Fibroblast of villous mesenchyme (primary cell): ENCODE measurements around the gene SRGN. TPM values are rescaled to one million over a fixed set of nuclear protein-coding genes. Genes with fewer than 3 reads are reported as not detected.

Experiments used
- DNase-seq: peaks from one replicate; pipeline ENCODE4 v3.0.0-alpha.2; 2010; ENCODE audit warnings: low read depth
- H3K4me3 ChIP-seq: 2 replicates; pipeline ENCODE4 v1.5.1; 2011; ENCODE audit warnings: low read depth, mild to moderate bottlenecking, low read length
- CTCF ChIP-seq: IDR thresholded peaks from 2 replicates; pipeline ENCODE4 v1.5.1; 2012; ENCODE audit warnings: low read depth, mild to moderate bottlenecking, low read length; ENCODE audit not compliant: insufficient read depth
- small RNA-seq: library from RNA; depleted of rRNA; stranded (forward); fragments of <200 nt; gene quantifications from one replicate; pipeline ENCODE3, GENCODE V24; 2012
- total RNA-seq: library from RNA; depleted of rRNA; stranded (reverse); fragments of >200 nt; gene quantifications from 2 replicates; pipeline ENCODE4 v1.2.3, GENCODE V29; 2012

The SRGN gene
- total RNA-seq, 1 donor, result 221 TPM

DNA sequence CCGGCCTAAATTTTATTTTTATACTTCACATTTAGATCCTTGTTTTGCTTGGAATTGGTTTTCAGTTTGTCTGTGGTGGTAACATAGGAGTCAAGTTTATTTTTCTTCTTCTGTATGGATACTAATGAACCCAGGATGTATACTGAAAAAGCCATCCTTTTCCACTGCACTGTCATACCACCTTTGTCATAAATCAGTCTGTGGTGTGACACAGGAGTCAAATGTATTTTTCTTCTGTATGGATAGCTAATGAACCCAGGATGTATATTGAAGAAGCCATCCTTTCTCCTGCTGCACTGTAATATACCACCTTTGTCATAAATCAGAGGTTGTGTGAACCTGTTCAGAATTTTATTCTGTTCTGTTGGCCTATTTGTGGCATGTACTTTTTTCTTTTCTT, 57.4 kb downstream of the SRGN start:
- no peak for TF ChIP-seq CTCF
- no peak for DNase-seq
- no peak overlapping the region for H3K4me3 ChIP-seq

DNA sequence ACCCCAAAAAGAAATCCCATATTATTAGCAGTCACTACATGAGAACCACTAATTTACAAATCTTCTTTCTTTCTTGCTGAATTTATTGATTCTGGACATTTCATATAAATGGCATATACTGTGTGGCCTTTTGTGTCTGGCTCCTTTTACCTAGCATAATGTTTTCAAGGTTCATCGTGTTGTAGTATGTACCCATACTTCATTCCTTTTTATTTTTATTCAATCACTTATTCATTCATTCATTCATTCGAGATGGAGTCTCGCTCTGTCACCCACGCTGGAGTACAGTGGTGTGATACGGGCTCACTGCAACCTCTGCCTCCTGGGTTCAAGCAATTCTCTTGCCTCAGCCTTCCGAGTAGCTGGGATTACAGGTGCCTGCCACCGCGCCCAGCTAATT, 58.0 kb downstream of the SRGN start:
- TF ChIP-seq CTCF, result no peak
- H3K4me3 ChIP-seq, result no peak overlapping the region
- DNase-seq, result no peak

- TF ChIP-seq CTCF, result no peak
- no peak for DNase-seq
Observed at GRCh38 chr10:69146759-69147158, 58.9 kb downstream of the SRGN start.

DNA sequence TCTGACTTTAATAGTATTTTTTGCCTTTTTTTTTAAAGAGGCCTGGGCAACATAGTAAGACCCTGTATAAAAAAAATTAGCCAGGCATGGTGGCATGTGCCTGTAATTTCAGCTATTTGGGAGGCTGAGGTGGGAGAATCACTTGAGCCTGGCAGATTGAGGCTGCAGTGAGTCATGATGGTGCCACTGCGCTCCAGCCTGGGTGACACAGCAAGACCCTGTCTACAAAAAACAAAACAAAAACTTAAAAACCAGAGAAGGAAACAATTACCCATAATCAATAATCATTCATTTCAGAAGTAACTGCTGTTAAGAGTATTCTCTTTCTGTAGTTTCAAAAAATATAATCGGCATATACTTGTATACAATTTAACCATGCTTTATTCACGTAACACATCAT, 64.1 kb downstream of the SRGN start:
- no peak for DNase-seq
- no peak for TF ChIP-seq CTCF
- H3K4me3 ChIP-seq, result no peak overlapping the region

More at GRCh38 chr10:69146759-69147158, 58.9 kb downstream of the SRGN start:
- no peak overlapping the region for H3K4me3 ChIP-seq

- no peak overlapping the region for H3K4me3 ChIP-seq
- no peak for DNase-seq
- no peak for TF ChIP-seq CTCF
Observed at GRCh38 chr10:69153227-69153626, 65.3 kb downstream of the SRGN start.

Small RNA genes within 50 kb of the gene (small RNA-seq; reads per million reads assigned to genes)
- not detected for gene RF00017

Other genes with a start within 250 kb of the SRGN start
- 35.8 and 61.7 TPM in 2 replicates for gene DDX50, start 186.8 kb upstream of the SRGN start, total RNA-seq
- 61.8 and 84.6 TPM in 2 replicates for gene DDX21, start 131.9 kb upstream of the SRGN start, total RNA-seq
- gene KIFBP, start 99.3 kb upstream of the SRGN start, total RNA-seq, result 42.5 and 74.7 TPM in 2 replicates
- 24.8 and 38.9 TPM in 2 replicates for gene VPS26A, start 36.1 kb downstream of the SRGN start, total RNA-seq
- gene SUPV3L1, start 92.1 kb downstream of the SRGN start, total RNA-seq, result 22.5 and 28.5 TPM in 2 replicates
- gene HKDC1, start 132.2 kb downstream of the SRGN start, total RNA-seq, result 0.43 and 0.64 TPM in 2 replicates
- gene HK1, start 190.4 kb downstream of the SRGN start, total RNA-seq, result 86.7 and 91.1 TPM in 2 replicates